GM19099 (cell line): ENCODE results near the gene C14orf132.

Source experiments
- POLR2A ChIP-seq: IDR thresholded peaks from 3 replicates; pipeline ENCODE4 v1.6.1; 2011; ENCODE audit warnings: low read depth; ENCODE audit not compliant: insufficient read length; ENCODE audit errors: extremely low read depth

The C14orf132 gene

DNA sequence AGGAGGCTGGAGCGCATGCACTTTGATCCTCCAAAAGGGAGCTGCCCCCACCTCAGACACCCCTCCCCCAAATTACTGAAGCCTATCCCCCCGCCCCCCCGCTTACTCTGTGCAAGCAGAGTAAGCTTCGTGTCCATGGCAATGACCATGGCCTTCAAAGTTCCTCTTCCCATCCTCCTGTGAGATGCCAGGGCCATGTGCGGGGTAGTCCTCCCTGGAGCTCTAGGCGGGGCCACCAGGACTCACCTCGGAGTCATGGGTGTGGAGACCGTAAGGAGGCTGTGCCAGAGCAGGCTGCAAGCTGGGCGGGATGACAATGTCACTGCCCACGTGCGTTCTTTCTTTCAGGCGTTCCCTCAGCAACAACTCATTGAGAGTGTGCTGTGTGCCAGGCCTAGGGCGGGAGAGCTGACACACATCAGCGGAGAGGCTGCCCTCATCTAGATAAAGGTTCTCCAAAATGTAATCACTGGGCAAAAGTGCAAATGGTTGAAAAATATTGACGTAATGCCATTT, 66.8 kb downstream of the C14orf132 start:
- TF ChIP-seq POLR2A, result no peak

DNA sequence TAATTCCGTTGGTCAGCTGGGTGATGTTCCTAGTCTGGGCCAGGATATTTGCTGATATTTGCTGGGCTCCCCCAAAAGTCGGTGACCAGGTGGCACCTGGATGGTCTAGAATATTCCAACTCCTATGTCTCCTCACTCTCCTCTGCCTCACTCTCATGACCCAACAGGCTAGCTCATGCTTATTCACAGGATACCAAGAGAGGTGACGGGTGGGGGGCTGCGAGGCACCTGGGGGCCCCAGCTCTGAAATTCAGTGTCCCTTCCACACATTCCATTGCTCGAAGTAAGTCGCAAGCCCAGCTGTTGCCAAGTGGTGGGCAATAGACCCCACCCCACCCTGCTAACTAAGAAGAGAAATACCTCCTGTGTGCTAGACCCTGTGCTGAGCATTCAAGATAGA, 67.7 kb downstream of the C14orf132 start:
- TF ChIP-seq POLR2A, result no peak

DNA sequence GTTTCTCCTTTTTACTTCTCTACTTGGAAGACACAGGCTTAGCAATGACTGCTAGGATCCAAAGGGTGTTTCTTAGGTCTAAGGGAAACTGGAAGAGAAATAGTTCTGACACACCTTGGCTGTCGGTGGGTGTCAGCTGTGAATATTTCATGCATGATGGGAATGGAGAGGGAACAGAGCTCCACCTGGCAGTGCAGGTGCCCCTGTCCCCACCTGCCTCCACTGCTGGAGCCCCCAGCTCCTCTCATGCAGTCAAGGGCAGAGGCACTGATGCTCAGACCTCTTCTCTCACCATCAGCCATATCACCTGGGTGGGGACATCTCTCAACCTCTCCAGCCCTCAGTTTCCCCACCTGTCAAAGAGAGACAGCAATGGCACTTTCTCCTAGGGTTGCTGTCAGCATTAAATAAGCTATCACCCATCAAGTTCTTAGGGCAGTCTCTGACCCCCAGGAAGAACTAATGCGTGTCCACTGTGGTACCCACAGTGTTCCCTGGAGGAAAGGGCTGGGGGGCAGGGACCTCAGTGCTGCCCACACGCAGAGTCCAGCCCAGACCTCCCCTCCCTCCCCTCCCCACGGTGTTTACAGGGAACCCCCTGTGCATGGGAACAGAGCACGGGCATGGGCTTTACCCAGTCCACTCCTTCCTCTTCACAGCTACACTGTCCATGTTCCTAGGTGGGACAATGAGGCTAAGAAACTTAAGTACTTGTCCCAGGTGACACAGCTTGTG, 69.1 kb downstream of the C14orf132 start:
- no peak for TF ChIP-seq POLR2A

DNA sequence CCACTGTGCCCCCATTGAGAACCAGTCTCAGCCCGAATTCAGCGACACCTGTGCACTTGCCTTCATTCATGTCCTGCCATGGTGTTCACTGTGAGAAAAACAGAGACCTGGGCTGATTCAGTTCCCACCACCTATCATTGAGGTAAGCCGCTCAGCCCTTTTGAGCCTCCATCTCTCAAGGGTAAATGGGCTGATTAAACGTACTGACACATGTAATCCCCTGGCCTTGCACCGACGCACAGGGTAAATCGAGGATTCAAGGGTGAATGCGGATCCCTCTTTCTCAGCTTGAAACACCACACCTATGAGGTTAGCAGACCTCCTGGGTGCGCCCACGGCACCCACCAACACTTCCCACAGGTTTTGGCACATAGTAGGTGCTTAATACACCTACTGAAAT, 69.7 kb downstream of the C14orf132 start:
- no peak for TF ChIP-seq POLR2A

DNA sequence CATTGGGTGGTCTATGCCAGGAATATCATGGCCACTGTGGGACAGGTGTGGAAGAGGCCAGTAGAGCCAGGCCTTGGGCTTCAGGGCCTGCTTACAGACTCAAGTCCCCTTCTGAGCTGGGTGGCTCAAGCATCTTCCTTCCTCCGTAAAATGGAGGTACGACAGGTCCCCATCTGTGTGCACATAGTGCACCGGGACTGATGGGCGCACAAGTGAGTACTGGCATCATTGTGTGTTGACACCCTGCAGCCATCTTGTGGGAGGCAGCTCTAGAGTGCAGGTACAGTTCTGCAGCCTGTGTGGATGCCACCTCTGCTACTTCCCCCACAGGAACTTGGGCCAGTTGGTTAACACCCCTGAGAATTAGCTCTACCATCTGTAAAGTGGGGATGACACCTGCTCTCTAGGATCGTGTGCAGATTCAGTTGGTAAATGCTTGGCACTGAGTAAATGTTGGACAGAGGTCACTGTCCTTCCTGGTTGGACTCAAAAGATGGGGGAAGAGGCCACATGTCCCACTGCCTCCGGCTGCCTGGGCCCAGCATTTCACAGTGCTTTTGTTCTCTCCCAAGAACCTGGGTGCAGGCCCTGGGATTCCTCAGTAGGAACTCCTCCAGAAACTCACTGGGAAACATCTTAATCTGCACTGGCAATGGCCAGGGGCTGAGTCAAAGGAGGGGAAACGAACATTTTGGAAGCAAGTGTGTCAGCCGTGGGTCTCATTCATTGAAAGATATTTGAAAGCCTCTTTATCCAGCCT, 70.6 kb downstream of the C14orf132 start:
- no peak for TF ChIP-seq POLR2A

DNA sequence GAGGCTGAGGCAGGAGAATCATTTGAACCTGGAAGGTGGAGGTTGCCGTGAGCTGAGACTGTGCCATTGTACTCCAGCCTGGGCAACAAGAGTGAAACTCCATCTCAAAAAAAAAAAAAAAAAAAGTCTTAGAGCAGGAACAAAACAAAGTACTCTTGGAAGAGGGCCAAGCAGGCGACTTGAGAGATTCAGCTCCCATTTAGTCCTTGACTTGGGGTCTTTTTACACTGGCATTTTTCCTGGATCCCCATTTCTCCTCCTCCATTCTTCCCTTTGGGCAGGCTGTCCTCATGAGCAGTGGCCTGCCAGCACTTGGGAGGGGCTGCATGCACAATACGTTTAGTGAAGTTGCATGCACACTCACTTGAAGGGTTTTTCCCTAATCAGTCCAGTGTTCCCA, 72.9 kb downstream of the C14orf132 start:
- TF ChIP-seq POLR2A, result no peak

DNA sequence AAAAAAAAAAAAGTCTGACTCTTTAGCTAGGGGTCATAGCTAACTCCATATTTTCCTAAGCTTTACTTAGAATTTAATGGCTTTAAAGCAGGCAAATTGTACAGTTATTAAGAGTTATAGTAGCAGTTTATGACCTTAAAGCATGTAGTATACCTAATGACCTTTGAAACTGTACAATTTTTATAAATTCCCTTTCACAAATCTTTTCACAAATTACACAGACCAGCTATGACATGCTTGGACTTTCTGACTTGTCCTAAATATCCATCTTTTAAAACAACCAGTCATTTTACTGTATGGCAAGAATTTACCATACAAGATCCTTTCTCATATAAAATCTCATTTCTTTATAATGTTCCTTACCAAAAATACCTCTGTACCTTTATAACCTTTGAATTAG, 74.8 kb downstream of the C14orf132 start:
- TF ChIP-seq POLR2A, result no peak

DNA sequence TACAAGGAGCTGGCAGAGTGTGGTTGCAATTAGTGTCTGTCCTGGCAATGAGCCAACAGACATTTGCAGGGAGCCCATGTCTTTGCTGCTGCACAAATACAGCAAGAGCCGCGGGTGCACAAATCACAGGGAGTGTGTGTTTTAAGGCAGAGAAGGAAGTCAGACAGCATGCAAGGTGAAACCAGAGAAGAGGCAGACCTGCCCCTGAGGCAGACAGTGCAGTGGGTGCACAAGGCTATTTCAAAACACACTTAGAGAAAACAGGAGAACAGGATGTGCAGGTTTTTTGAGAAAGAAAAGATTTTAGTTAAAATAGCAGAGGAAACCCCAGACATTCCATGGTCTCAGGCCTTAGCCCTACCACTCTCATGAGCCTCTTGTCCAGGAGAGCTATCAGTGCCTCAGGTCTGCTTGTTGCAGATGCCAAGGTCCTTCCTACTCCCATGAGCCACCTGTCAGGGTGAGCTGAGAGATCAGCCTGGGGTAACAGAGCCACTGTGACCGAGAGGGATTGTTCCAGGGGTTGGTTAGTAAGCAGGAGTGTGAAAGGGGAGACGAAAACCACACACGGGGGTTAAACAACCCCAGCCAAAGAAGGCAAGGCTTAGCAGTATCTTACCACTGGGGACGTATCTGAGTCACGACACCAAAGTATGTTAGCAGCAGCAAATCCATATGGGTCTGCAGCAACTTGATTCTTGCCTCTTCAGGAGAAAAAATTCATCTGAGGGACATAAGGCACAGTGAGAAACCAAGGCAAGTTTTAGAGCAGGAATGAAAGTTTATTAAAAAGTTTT, 78.1 kb downstream of the C14orf132 start:
- TF ChIP-seq POLR2A, result no peak

DNA sequence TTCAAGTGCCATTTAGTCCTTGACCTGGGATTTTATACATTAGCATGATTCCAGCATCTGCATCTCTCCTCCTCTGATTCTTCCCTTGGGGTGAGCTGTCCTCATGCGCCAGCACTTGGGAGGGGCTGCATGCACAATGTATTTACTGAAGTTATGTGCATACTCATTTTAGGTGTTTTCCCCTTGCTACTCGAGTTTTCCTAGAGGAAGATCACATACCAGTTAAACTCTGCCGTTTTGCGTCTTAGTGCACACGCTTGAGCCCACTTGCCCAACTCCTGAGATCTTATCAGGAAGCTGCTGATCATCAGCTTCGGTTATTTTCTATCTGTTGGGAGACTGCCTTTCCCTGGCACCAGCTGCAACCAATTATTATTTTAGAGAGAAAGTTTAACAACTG, 78.8 kb downstream of the C14orf132 start:
- TF ChIP-seq POLR2A, result no peak

DNA sequence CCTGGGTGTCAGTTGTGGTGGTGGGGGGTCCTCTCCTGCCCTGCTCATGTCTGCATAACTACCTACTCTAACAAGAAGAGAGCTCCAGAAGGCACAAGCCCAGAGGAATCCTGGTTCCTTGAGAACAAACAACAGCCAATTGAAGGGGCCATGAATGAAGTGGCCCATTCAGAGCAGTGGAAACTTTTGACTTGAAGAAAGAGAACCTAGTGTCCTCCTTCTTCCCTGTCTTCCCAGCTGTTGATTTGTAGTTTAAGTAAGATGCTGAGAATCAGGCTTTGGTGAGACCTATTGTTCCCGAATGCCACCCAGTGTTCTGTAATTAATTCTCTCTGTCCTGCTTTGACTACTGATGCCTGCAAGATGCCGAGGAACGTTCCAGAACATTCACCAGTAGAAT, 79.2 kb downstream of the C14orf132 start:
- no peak for TF ChIP-seq POLR2A

DNA sequence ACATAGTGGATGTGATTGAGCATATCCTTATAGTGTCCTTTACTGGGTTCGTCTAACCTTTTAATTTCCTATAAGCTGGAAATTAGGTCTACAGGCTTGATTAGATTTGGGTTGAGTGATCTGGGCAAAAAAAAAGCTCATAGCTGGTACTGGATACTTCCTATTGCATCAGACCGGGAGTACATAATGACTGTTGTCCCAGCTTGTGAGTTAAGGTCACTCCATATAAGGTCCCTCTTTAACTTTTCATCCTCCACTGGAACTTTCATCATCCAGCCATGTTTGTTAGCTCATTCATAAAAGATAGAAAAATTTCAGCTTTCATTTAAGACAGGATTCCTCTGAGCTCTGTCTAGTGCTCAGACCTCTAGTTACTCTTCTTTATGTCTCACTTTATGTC, 80.8 kb downstream of the C14orf132 start:
- TF ChIP-seq POLR2A, result no peak

DNA sequence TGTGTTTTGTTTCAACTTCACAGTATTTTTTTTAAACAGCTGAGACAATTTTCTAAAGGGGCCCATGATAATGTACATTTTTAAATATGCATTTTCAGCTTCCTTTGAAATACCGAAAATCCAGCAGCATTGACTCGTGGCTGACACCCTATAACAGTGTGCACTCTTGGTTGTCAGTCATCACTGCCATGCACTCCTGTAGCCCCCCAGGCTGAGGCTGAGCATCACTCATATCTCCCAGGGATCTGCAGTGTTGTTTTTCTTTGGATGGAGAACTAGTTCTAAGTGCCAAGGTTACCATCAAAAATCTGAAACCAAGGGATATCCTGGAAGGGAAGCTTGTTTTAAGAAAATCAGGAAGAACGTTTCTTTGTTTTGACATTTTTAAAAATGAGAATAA, 81.2 kb downstream of the C14orf132 start:
- no peak for TF ChIP-seq POLR2A

DNA sequence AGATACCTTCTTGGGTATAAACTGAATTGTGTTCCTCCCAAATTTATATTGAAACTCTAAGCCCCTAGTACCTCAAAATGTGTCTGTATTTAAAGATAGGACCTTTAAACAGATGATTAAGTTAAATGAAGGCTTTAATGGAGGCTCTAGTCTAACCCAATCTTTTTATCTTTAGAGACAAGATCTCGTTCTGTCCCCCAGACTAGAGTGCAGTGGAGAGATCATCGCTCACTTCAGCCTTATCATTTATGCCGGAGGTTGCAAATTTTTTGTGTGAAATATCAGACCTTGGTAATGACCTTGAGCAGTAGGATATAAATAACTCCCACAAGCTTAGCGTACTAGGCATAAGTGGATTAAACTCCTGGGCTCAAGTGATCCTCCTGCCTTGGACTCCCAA, 81.8 kb downstream of the C14orf132 start:
- no peak for TF ChIP-seq POLR2A

DNA sequence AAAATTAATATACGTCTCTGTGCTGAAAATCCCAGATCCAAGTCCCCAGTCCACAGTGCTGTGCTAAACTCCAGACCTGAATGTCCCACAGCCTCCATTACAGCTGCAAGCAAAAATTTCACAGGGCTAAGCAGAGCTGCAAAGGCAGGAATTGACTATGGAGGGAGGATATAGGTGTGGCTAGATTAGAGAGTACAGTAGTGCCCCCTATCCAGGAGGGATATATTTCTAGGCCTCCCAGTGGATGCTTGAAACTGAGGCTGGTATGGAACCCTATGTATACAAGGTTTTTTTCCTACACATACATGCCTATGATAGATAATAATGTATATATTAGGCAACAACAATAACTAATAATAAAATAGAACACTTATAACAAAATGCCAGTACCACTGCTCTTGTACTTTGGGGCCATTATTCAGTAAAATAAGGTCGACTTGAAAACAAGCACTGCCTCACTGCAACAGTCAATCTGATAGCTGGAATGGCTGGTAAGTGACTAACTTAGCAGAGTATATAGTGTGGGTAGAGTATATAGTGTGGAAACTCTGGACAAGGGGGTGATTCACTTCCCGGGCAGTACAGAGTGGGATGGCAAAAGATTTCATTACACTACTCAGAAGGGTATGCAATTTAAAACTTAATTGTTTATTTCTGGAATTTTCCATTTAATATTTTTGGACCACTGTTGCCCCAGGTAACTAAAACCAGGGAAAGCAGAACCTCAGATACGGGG, 82.7 kb downstream of the C14orf132 start:
- no peak for TF ChIP-seq POLR2A

DNA sequence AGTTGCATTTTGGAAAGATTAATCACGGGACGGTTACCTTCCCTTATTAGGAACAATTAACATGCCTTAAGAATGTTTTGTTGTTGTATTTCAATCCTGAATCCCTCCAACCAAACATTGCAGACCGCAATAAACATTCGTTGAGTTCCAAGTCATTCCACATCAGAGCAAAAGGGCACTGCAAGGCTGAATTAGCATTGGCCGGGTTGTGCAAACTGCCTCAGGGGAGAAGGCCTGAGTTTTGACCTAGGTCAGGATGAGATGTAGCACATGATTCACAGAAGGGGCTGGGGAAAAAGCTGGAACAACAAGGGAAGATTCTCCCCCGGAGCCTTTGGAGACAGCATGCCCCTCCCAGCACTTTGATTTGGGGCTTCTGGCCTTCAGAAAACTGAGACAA, 83.3 kb downstream of the C14orf132 start:
- TF ChIP-seq POLR2A, result no peak
